KBM-7 (cell line): Measurements from ENCODE around the gene KCNAB1.
A peak's percentile ranks its signal among the peaks of the same experiment; 100 is the strongest.

Experiments
- DNase-seq: peaks from one replicate; pipeline ENCODE4 v3.0.0-alpha.2; 2015
- in situ Hi-C: fragments of 300-500 bp; cut with MboI; formaldehyde crosslinking; loops from 2 replicates; pipeline ENCODE4 v1.14.3; 2020; ENCODE audit warnings: low sequenced_read_pairs, low pct_unique_long_range_greater_than_20kb, mixed read lengths

The KCNAB1 gene

DNA sequence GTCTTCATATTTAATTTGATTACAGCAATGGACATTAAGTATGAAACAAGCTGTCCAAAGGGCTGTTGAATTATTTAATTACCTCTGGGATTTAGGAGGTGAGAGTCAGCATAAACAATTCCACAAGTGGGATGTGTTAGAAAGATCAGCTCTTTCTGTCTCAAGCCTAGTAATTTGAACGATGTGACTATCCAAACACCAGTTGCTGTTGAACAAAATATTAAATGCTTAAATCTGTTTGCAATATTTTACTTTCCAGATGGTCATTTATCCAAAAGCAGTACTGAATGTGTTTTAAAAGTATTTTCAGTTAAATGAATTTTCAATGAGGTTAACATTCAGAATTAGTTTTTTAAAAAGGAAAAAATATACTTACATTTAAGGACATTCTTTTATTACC, 12.7 kb downstream of the KCNAB1 start:
- in situ Hi-C loops, result loop anchor here (25.0 kb wide), 1 partner anchor 529 kb away; the partner anchor contains the start of gene TIPARP

DNA sequence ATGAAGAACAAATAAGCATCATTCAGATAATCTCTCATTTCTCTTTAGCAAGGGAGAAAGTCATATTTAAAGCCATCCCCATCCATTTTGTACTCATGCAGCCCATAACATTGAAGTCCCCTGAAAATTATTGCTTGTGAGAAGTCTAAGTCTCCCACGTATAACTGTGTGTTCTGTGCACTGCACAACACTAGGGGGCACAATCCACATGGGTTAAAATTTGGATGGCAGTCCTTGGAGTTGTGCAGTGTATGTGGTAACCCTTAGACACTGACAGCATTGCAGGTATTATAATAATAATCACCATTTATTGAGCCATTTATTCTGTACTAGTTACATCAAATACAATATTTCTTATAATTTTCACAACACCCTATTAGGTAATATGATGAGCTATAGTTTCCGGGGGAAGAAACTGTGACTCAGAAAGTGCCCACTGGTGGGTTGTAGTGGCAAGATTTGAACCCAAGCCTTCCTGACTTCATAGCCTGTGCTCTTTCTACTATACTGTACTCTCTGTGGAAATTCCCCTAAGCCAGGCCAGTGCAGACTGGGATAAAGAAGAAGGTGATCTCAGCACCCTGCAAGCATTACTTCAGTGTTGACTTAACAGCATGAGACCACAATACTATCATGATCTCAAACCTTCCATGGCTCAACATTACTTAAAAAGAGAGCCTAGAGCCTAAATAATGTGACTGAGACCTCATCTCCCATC, 15.7 kb downstream of the KCNAB1 start:
- no peak for DNase-seq
- in situ Hi-C loops, result loop anchor here (25.0 kb wide), 1 partner anchor 526 kb away; the partner anchor contains the start of gene TIPARP

More for the DNA sequence above, 12.7 kb downstream of the KCNAB1 start:
- no peak for DNase-seq

DNA sequence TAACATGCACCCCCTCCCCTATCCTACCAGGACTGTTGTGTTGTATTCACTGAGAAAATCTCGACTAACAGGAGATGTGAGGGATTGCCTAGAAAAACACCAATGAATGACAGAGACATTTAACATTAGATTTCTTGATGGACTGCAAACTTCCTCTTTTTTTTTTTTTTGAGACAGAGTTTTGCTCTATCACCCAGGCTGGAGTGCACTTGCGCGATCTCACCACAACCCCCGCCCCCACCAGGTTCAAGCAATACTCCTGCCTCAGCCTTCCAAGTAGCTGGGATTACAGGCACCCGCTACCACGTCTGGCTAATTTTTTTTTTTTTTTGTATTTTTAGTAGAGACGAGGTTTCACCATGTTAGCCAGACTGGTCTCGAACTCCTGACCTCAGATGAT, 17.0 kb downstream of the KCNAB1 start:
- peak; percentile 78 for DNase-seq
- in situ Hi-C loops, result loop anchor here (25.0 kb wide), 1 partner anchor 525 kb away; the partner anchor contains the start of gene TIPARP

DNA sequence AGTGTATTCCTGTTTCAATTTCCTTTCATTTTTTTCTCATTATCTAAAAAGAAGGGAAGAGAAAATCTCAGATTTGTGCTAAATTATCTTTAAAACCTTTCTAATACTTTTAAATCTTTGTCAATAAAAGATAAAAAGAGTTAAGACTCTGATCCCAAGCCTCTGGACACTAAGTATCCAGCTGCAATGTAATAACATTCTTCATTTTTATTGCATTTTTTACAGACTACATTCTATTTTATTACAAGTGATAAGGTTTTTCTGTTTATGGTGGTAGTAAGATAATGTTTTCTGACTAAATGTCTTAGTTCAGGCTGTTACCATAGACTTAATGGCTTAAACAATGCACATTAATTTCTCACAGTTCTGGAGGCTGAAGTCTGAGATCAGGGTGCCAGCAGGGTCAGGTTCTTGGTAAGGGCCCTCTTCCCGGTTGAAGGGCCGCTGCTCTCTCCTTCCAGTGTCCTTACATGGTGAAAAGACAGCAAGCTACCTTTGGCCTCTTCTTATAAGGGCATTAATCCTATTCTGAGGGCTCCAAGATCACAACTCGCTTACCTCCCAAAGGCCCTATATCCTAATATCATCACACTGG, 19.7 kb downstream of the KCNAB1 start:
- DNase-seq, result no peak
- in situ Hi-C loops, result loop anchor here (25.0 kb wide), 1 partner anchor 522 kb away; the partner anchor contains the start of gene TIPARP

DNA sequence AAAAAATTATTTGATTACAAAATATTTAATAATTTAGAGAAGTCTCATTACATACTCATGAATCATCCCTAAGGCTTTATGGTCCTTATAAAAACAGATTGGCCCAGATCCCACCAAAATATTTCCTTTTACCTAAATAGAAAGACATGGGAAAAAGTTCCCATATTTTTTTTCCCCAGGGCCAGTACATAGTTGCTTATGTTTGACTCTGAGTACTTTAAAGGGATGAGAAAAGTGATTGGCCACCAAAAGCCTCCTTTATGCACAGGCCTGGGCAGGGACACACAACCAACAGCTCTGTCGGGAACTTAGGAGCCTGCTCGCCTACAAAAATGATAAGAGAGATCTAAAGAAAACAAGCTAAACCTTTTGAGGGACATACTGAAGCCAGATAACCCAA, 22.3 kb downstream of the KCNAB1 start:
- in situ Hi-C loops, result loop anchor here (25.0 kb wide), 1 partner anchor 520 kb away; the partner anchor contains the start of gene TIPARP
- no peak for DNase-seq

DNA sequence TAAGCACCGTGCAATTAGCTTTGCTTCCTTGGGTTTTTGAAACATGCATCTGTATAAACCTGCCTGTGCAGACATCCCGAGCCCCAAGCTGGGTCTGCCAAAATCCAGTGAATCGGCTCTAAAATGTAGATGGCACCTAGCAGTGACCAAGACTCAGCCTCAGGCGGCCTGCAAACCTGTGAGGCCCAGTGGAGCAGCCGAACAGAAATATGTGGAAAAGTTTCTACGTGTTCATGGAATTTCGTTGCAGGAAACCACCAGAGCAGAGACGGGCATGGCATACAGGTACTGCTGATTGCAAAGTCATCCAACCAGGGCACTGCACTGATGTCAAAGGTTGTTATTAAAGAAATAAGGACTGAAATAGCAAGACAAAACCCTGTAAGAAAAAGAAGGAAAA, 22.8 kb downstream of the KCNAB1 start:
- in situ Hi-C loops, result loop anchor here (25.0 kb wide), 1 partner anchor 519 kb away; the partner anchor contains the start of gene TIPARP
- no peak for DNase-seq

DNA sequence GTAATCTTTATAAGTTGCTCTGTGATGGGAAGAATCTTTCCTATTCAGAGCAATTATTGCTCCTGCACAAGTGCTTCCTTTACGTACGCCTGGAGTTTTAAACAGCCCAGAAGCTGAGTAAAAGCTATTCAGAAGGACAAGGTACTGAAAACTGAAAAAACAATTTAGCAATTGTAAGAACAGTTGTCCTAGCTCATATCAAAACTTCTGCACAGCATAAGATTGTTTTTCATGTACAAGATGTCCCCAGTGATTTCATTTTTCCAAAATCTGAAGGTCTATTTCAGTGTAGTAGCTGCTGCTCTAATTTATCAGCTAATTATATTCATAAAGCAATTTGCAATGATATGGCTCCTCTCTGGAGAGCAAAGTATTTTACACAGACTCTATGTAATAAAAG, 23.7 kb downstream of the KCNAB1 start:
- DNase-seq, result no peak
- in situ Hi-C loops, result loop anchor here (25.0 kb wide), 1 partner anchor 518 kb away; the partner anchor contains the start of gene TIPARP

DNA sequence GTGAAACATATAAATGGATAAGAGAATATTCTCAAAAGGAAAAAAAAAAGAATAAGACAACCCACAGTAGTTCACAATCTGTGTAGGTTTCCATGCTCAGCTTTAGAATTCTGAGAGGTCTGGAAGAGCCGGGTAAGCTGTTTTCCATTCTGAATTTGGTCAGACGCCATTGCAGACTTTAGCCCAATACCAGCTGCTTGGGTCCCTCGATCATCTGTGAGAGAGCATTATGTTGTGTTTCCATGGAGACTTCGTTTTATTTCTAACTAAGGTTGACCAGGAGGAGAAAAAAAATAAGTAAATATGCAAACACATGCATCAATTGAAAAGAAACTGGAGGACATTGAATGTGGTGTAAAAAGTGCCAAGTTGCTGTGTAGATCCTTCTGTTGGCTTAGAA, 25.5 kb downstream of the KCNAB1 start:
- no peak for DNase-seq
- in situ Hi-C loops, result loop anchor here (25.0 kb wide), 1 partner anchor 516 kb away; the partner anchor contains the start of gene TIPARP

DNA sequence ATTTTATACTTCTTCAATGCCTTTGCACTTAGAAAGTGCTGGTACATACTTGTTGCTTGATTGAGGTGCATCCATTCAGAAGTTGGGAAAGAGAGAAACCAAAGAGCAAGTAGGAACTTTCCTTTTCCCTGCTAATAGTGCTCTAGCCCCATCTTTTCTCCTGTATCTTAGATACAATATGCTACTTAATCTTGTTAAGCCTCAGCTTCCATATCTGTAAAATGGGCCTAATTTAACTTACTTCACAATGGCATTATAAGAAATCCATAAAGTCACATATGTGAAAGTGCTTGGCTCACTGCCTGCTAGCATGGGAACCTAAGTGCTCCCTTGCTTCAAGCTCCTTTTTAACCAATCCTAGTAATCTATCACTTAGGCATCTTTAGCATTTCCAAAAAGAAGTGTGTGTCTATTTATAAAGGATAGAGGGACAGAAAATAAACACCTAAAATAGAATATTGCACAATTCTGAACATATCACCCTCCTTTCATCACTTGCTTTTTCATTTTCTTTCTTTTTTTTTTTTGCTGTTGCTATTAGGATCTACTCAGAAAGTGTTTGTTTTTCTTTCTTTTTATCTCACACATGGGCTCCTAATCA, 28.1 kb downstream of the KCNAB1 start:
- in situ Hi-C loops, result loop anchor here (25.0 kb wide), 1 partner anchor 514 kb away; the partner anchor contains the start of gene TIPARP
- DNase-seq, result no peak

DNA sequence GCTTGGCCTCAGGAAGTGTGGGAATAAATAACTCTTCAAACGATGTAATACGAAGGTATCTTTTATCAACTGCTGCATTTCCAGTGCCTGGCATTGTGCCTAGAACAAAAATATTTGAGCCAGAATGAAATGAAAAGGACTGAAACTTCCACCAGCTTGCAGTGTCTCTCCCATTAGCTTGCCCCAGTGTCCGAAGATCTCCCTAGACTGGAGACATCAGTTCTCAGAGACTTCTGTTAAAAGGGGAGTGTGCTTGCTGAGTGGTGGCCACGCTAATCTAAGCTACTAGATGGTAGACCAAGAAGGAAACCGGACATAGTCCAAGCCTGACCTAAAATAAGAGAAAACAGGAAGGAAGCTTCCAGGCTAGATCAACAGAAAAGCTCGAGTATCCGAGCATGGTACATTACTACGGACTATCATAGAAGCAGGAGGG, 28.6 kb downstream of the KCNAB1 start:
- in situ Hi-C loops, result loop anchor here (25.0 kb wide), 1 partner anchor 513 kb away; the partner anchor contains the start of gene TIPARP
- DNase-seq, result peak; percentile 47

DNA sequence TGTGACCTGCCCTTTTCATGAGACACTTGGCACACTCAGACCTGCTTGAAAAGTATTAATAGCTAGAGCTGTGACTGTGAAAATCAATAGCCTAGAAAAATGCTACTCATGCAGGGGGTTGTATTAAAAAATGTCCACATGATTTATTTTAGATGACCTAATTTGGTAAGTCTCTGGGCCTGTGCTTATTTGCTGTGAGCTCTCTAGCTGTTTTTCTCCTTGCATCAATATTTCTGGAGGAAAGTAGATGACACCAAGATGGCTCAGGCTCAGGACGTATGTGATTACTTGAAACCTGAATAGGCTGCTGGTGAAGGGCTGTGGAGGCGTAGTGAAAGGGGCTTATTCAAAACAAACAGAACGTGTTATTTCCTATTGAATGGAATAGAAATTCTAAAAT, 29.5 kb downstream of the KCNAB1 start:
- in situ Hi-C loops, result loop anchor here (25.0 kb wide), 1 partner anchor 512 kb away; the partner anchor contains the start of gene TIPARP

DNA sequence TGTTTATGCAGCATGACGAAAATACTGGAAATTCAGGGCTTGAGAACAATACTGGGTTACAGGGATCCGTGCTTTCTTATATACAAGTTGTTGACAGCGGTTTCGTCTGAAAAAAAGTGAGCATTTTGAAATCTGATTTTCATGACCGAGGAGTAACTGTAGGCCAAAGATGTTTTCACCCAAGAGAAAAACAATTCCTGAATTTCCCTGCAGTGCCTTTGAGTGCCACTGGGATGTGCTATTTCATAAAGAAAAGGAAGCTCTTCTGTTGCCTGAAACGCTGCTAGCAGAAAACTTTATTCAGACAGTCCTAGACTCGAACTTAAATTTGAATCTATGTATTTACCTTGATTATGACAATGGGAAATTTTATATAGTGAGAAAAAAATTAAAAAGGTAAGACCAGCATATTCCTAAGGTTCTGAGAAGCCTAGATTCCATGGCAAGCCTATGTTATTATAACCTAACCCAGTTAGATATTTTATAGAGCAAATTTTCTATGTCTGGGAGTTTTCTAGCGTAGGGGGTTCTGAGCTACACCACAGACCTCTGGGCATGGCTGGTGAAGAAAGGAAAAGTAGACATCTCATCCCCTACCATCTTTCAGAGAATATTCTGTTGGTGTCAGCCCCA, 30.2 kb downstream of the KCNAB1 start:
- in situ Hi-C loops, result no loop called here
- peak; percentile 67 for DNase-seq

More for the DNA sequence above, 29.5 kb downstream of the KCNAB1 start:
- DNase-seq, result no peak

DNA sequence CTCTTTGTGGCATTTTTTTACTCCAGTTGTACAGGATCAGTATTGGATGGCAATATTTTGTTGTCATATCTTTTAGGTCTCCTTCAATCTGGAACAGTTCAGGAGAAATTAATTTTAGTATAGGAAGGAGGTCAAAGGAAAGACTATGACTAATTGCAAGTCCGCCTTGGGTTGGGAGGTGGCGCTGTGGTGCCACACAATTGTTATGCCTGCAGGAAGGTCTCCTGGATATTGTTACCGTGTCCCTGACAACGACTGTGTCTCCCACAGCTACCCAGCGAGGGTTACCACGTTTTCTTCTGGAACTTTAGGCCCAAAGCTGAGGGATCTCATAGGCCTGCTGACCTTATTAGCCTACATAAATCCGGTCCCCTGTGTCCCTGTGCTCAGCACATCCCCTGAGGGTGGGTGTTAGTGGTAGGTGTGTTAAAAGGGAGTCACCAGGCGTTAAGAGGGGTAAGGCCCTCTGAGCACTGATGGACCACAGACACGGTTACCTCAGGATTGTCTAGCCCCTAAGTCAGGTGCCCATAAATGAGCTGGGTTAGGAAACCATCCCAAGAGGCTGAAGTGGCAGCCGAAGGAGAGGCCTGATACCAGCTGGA, 31.5 kb downstream of the KCNAB1 start:
- in situ Hi-C loops, result no loop called here
- peak; percentile 62 for DNase-seq

DNA sequence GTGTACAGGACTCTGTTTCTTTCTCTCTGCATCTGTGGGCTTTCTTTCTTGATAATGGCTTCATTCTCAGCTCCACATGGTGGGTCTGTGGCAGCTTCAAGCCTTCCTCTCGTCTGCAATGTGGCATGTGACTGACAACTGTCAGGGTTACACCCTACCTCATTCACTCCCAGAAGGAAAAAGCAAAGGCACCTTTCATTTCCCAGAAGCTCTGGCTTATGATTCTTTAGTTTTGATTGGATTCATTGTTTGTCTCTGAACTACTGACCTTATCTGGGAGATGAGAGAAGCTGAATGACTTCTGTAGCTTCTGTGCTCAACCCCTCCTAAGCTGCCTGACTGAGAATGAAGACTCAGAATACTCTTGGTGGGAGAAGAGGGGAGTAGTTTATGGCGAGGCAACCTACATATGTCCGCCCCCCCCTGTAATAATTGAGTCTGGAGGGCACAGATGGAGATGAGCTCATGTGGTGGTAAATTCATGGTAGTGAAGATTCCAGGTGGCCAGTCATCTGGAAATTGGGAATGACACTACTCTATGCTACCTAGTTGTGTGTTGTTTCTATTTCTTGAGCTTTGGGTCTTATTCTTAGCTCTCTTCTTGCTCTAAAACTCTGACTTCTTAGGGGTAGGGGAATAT, 38.4 kb downstream of the KCNAB1 start:
- no peak for DNase-seq
- in situ Hi-C loops, result no loop called here

DNA sequence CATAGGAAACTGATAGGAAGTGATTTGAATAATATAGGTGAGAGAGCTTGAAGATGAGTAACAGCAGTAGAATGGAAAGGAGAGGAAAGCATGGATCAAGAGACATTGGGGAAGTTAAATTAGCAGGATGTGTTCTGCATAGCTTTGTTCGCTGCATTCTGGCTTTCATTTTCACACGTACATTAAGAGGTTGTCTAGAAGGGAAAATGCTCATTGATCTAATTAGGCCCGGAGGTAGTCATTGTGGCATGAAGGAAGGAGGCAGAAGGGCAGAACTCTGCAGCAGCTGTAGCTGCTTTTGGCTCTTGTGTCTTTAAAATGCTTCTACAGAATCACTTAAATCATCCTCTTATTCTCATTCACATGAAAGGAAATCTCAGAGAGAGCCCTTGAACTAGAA, 40.3 kb downstream of the KCNAB1 start:
- in situ Hi-C loops, result no loop called here
- no peak for DNase-seq

DNA sequence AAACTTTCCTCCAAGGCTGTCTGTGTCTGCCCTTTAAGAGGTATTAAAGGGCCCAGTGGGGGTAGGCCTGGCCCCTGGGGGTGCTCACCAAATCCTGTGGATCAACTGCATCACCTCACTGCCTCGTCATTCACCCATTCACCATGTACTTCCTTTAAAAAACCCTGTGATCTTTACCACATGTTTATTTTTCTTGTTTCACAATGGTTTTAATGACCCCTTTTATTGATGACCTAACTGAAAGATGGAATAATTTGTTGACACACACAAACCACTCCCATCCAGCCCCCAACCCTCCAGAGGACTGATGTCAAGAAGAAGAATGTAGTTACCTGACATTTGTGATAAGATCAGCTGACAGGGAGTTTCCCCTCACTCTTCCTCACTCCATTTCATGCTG, 40.8 kb downstream of the KCNAB1 start:
- DNase-seq, result no peak

DNA sequence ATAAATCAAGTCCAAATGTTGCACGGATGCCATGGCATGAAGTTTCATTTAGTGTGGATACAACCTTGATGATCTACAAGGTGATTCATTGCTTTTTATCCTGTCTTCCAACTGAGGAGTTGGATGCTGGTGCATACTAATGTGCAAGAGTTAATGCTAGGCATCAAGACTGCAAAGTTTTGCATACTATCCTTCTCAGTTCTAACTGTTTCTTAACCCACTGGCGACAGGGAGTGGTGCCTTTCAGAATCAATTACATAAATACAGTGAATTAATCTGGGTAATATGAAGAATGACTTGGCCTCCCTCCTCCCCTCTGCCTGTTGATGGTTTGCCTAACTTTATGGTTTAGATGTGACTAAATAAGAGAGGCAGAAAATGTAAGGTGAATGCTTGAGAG, 43.5 kb downstream of the KCNAB1 start:
- in situ Hi-C loops, result no loop called here
- DNase-seq, result no peak

More for the DNA sequence above, 40.8 kb downstream of the KCNAB1 start:
- in situ Hi-C loops, result no loop called here

DNA sequence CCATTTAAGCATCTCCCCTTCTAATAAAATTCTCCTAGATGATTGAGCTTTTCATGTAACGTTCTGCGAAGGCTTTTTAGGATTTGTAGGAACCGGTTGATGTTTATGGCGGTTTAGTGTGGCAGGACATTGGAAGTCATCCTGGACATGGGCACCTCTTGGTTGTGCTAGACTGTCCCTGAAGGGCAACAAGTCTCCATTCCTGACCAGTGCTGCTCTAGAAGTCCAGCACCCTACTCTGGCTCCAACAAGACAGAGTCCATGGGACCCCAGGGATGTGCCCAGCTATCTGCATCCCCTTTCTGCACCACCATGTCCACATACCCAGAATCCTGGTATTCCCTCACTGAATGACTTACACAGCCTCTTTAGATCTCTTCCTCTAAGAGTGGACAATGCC, 46.4 kb downstream of the KCNAB1 start:
- in situ Hi-C loops, result no loop called here

More for the DNA sequence above, 46.4 kb downstream of the KCNAB1 start:
- DNase-seq, result no peak
